ENCODE data around the gene M1AP. TPM values are rescaled to one million over a fixed set of nuclear protein-coding genes. Genes with fewer than 3 reads are reported as not detected.

Gene M1AP
- total RNA-seq, 4 donors from 2014 or later, result 0.56 to 1.8 (median 0.91) TPM

- no peak for ATAC-seq (ENCODE audit: low FRiP score)
- TF ChIP-seq CTCF (IDR thresholded peaks at IDR 0.05), result no peak
- no peak for DNase-seq (ENCODE audit: low spot score)
Observed at GRCh38 chr2:74655579-74655978, 7.4 kb upstream of the M1AP start.

GRCh38 chr2:74653985-74654882 is 6.1 kb upstream of the M1AP start, which contains the start of gene SEMA4F:
SEMA4F (plus strand) TSS chr2:74654247; CDS start chr2:74654377, 130 bp downstream.
- DNase-seq (ENCODE audit: low spot score) (peak; percentile 72), ATAC-seq (ENCODE audit: low FRiP score) (peak; percentile 100)
- TF ChIP-seq CTCF (IDR thresholded peaks at IDR 0.05), result no peak

GRCh38 chr2:74653589-74653984 is 5.5 kb upstream of the M1AP start:
- DNase-seq (ENCODE audit: low spot score), result no peak
- peak; percentile 4 for ATAC-seq (ENCODE audit: low FRiP score)
- TF ChIP-seq CTCF (IDR thresholded peaks at IDR 0.05), result no peak

GRCh38 chr2:74646834-74647482 is 1.2 kb downstream of the M1AP start:
- DNase-seq (ENCODE audit: low spot score) (no peak), ATAC-seq (ENCODE audit: low FRiP score) (no peak)
- no peak for TF ChIP-seq CTCF (IDR thresholded peaks at IDR 0.05)

- no peak for TF ChIP-seq CTCF (IDR thresholded peaks at IDR 0.05)
- no peak for ATAC-seq (ENCODE audit: low FRiP score)
Observed at GRCh38 chr2:74646201-74646600, 1.9 kb downstream of the M1AP start.

GRCh38 chr2:74645344-74645743 is 2.8 kb downstream of the M1AP start:
- TF ChIP-seq CTCF (IDR thresholded peaks at IDR 0.05), result no peak
- ATAC-seq (ENCODE audit: low FRiP score), result no peak
- DNase-seq (ENCODE audit: low spot score), result no peak

More at GRCh38 chr2:74646201-74646600, 1.9 kb downstream of the M1AP start:
- no peak for DNase-seq (ENCODE audit: low spot score)
